GM23248 (cell line): ENCODE data around the gene CDC27.

Experiments used
- EZH2 ChIP-seq: fragments of 200-600 bp; sonication (generic); IDR thresholded peaks from 2 replicates; pipeline ENCODE4 v1.6.1; 2018; ENCODE audit warnings: antibody characterized with exemption, mild to moderate bottlenecking; ENCODE audit not compliant: insufficient read depth, poor library complexity, severe bottlenecking
- EZH2phosphoT487 ChIP-seq: fragments of 200-600 bp; sonication (generic); IDR thresholded peaks from 2 replicates; pipeline ENCODE4 v1.6.1; 2018; ENCODE audit warnings: antibody characterized with exemption, moderate library complexity, mild to moderate bottlenecking, low read depth; ENCODE audit not compliant: insufficient read depth

DNA sequence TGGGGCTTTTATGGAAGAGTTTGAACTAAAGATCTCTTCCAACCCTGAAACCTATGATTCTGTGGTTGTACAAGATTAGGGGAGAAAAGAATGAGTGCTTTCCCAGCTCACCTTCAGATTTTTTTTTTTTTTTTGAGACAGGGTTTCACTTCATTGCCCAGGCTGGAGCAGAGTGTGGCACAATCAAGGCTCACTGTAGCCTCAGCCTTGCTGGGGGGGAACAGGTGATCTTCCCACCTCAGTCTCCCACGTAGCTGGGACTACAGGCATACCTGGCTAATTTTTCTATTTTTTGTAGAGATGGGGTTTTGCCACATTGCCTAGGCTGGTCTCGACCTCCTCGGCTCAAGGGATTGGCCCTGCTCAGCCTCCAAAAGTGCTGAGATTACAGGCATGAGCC is 42.8 kb upstream of the CDC27 start:
- TF ChIP-seq EZH2 (no peak), EZH2phosphoT487 (no peak)
